ENCODE results near the gene YAE1.

Gene YAE1

DNA sequence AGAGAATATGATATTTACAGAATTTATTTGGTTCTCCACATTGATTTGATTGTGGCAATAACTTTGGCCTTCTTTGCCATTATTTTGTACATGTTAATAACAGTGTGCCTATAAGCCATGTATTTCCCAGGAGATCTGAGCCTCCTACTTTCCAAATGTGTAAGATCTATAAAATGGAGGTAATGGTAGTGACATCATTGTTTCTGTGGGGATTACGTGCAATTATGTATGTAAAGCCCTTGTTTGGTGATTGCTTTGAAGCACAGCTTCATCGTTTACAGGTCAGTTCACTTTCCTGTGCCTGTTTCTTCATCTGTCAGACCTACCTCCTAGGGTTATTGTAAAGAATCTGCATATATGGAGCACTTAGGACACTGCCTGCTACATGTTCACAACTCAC lies 17.3 kb downstream of the YAE1 start:
- no peak for DNase-seq (ENCODE audit: low spot score)
- no peak overlapping the region for H3K4me3 ChIP-seq (ENCODE audit: severe bottlenecking)
- H3K9me3 ChIP-seq (ENCODE audit: severe bottlenecking): no peaks in the 10 kb centered on the region
- no peak for TF ChIP-seq CTCF (IDR thresholded peaks at IDR 0.05; ENCODE audit: poor library complexity, severe bottlenecking)
- no peak overlapping the region for H3K27ac ChIP-seq (ENCODE audit: poor library complexity, severe bottlenecking)
- no peaks in the 10 kb centered on the region for H3K27me3 ChIP-seq (ENCODE audit: insufficient read depth, poor library complexity, severe bottlenecking)
- no peaks in the 10 kb centered on the region for H3K36me3 ChIP-seq (ENCODE audit: low read depth)
- ATAC-seq (ENCODE audit: low read depth): no peak
- no peaks in the 10 kb centered on the region for H3K4me1 ChIP-seq (ENCODE audit: insufficient read depth, poor library complexity, severe bottlenecking)

DNA sequence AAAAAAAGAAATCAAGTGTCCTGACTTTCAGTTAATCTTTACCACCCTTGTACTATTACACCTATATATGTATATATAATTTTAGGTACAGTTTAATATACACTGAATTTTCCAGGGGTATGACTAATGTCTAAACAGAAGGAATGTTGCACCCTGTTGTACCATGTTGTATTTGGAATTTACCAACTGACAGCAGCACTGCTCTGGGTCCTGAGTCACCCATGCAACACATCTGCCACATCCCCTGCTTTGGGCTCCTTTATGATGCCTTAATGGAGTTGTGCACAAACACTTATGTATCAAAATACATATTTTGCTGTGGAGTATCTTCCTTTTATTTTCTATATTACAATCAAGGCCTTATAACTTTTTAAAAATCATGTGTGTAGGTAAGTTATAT lies 21.2 kb downstream of the YAE1 start:
- no peak overlapping the region for H3K27ac ChIP-seq (ENCODE audit: poor library complexity, severe bottlenecking)
- DNase-seq (ENCODE audit: low spot score) (no peak), ATAC-seq (ENCODE audit: low read depth) (peak; percentile 46; the same call in 1 of the 3 replicates)
- H3K4me3 ChIP-seq (ENCODE audit: severe bottlenecking): no peak overlapping the region
- no peak for TF ChIP-seq CTCF (IDR thresholded peaks at IDR 0.05; ENCODE audit: poor library complexity, severe bottlenecking)
- peaks cover 5% of the 10 kb centered on the region for H3K4me1 ChIP-seq (ENCODE audit: insufficient read depth, poor library complexity, severe bottlenecking)
- H3K9me3 ChIP-seq (ENCODE audit: severe bottlenecking): no peaks in the 10 kb centered on the region
- H3K36me3 ChIP-seq (ENCODE audit: low read depth): no peaks in the 10 kb centered on the region
- H3K27me3 ChIP-seq (ENCODE audit: insufficient read depth, poor library complexity, severe bottlenecking): no peaks in the 10 kb centered on the region

- H3K36me3 ChIP-seq (ENCODE audit: low read depth): no peaks in the 10 kb centered on the region
- H3K4me3 ChIP-seq (ENCODE audit: severe bottlenecking): no peak overlapping the region
- no peak for TF ChIP-seq CTCF (IDR thresholded peaks at IDR 0.05; ENCODE audit: poor library complexity, severe bottlenecking)
- H3K27me3 ChIP-seq (ENCODE audit: insufficient read depth, poor library complexity, severe bottlenecking): no peaks in the 10 kb centered on the region
- H3K4me1 ChIP-seq (ENCODE audit: insufficient read depth, poor library complexity, severe bottlenecking): peaks cover 5% of the 10 kb centered on the region
- H3K27ac ChIP-seq (ENCODE audit: poor library complexity, severe bottlenecking): no peak overlapping the region
- no peak for DNase-seq (ENCODE audit: low spot score)
- ATAC-seq (ENCODE audit: low read depth): no peak
- no peaks in the 10 kb centered on the region for H3K9me3 ChIP-seq (ENCODE audit: severe bottlenecking)
These were observed 22.2 kb downstream of the YAE1 start for GRCh38 chr7:39588416-39588815.

- ATAC-seq (ENCODE audit: low read depth): peak; percentile 61
- Histone ChIP-seq H3K27me3 (ENCODE audit: insufficient read depth, poor library complexity, severe bottlenecking) (no peaks in the 10 kb centered on the region), H3K4me3 (ENCODE audit: severe bottlenecking) (no peak overlapping the region), H3K4me1 (ENCODE audit: insufficient read depth, poor library complexity, severe bottlenecking) (peaks cover 5% of the 10 kb centered on the region), H3K9me3 (ENCODE audit: severe bottlenecking) (no peaks in the 10 kb centered on the region), H3K36me3 (ENCODE audit: low read depth) (no peaks in the 10 kb centered on the region), H3K27ac (ENCODE audit: poor library complexity, severe bottlenecking) (no peak overlapping the region)
- no peak for DNase-seq (ENCODE audit: low spot score)
- TF ChIP-seq CTCF (IDR thresholded peaks at IDR 0.05; ENCODE audit: poor library complexity, severe bottlenecking): no peak
These were observed 23.3 kb downstream of the YAE1 start for GRCh38 chr7:39589323-39590111.

DNA sequence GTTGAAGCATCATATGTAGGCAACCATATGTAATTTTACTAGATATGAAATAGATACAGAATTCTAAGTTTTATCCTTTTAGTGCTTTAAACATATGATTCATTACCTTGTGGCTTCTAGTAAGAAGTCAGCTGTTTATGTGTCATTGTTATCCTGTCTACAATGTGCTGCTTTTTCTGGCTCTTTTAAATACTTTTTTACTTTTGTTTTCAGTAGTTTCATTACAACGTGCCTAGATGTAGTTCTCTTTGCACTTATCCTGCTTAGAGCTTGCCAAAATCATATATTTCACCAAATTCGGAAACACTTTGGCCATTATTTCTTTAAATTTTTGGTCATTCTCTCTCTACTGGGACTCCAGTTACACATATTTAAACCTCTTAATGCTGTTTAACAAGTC lies 26.4 kb downstream of the YAE1 start:
- no peaks in the 10 kb centered on the region for H3K36me3 ChIP-seq (ENCODE audit: low read depth)
- no peaks in the 10 kb centered on the region for H3K27me3 ChIP-seq (ENCODE audit: insufficient read depth, poor library complexity, severe bottlenecking)
- no peak for DNase-seq (ENCODE audit: low spot score)
- no peaks in the 10 kb centered on the region for H3K9me3 ChIP-seq (ENCODE audit: severe bottlenecking)
- peak; percentile 67; the same call in 2 of the 3 replicates for ATAC-seq (ENCODE audit: low read depth)
- H3K4me1 ChIP-seq (ENCODE audit: insufficient read depth, poor library complexity, severe bottlenecking): peaks cover 5% of the 10 kb centered on the region
- TF ChIP-seq CTCF (IDR thresholded peaks at IDR 0.05; ENCODE audit: poor library complexity, severe bottlenecking): no peak
- no peak overlapping the region for H3K4me3 ChIP-seq (ENCODE audit: severe bottlenecking)
- H3K27ac ChIP-seq (ENCODE audit: poor library complexity, severe bottlenecking): no peak overlapping the region

All from RWPE2 (cell line).